GM21526 (cell line): Measurements from ENCODE around the gene BBOX1.

Source experiments
- ATAC-seq: cut with Tn5 transposase; IDR thresholded peaks from one replicate; pipeline ENCODE4 v1.9.1; 2021; ENCODE audit warnings: moderate library complexity; ENCODE audit not compliant: unreplicated experiment, low FRiP score

BBOX1 gene

GRCh38 chr11:27025312-27025955 is 15.2 kb upstream of the BBOX1 start:
- no peak for ATAC-seq

- ATAC-seq: no peak
Measured at GRCh38 chr11:27025957-27026733, 14.5 kb upstream of the BBOX1 start.

- no peak for ATAC-seq
Measured at GRCh38 chr11:27028561-27028965, 12.1 kb upstream of the BBOX1 start.

GRCh38 chr11:27029966-27030365 is 10.6 kb upstream of the BBOX1 start:
- ATAC-seq: no peak

- no peak for ATAC-seq
Measured at GRCh38 chr11:27031754-27032153, 8.9 kb upstream of the BBOX1 start.

GRCh38 chr11:27039873-27040272 is 742 bp upstream of the BBOX1 start:
- no peak for ATAC-seq

- ATAC-seq: no peak
Measured at GRCh38 chr11:27041141-27041899, 705 bp downstream of the BBOX1 start.

- no peak for ATAC-seq
Measured at GRCh38 chr11:27046956-27047355, 6.3 kb downstream of the BBOX1 start.

- ATAC-seq: no peak
Measured at GRCh38 chr11:27052668-27053067, 12.1 kb downstream of the BBOX1 start.

GRCh38 chr11:27055065-27055682 is 14.6 kb downstream of the BBOX1 start:
- ATAC-seq: no peak

GRCh38 chr11:27057091-27057780 is 16.6 kb downstream of the BBOX1 start:
- ATAC-seq: no peak

GRCh38 chr11:27058456-27058855 is 17.8 kb downstream of the BBOX1 start:
- no peak for ATAC-seq

GRCh38 chr11:27059431-27059830 is 18.8 kb downstream of the BBOX1 start:
- ATAC-seq: no peak

- ATAC-seq: no peak
Measured at GRCh38 chr11:27060816-27061460, 20.3 kb downstream of the BBOX1 start.

- ATAC-seq: no peak
Measured at GRCh38 chr11:27061461-27061821, 20.8 kb downstream of the BBOX1 start.

GRCh38 chr11:27064086-27064485 is 23.5 kb downstream of the BBOX1 start:
- no peak for ATAC-seq

- ATAC-seq: no peak
Measured at GRCh38 chr11:27075192-27075591, 34.6 kb downstream of the BBOX1 start.

GRCh38 chr11:27075655-27076054 is 35.0 kb downstream of the BBOX1 start:
- ATAC-seq: no peak

GRCh38 chr11:27076121-27076589 is 35.5 kb downstream of the BBOX1 start:
- ATAC-seq: no peak

- no peak for ATAC-seq
Measured at GRCh38 chr11:27081056-27081455, 40.4 kb downstream of the BBOX1 start.
